Stimulated activated CD4-positive, alpha-beta T cell treated with anti-CD3 and anti-CD28 coated beads, Interleukin-15, amount 100 ng/mL, for 1 hour (primary cell): ENCODE data around the gene TTC16.

Experiments used
- DNase-seq, 2 donors: peaks; one replicate each; pipeline ENCODE4 v3.0.0-alpha.2; 2020; ENCODE audit warnings: low read depth in 1 of 2, low spot score in 1 of 2

TTC16 gene

GRCh38 chr9:127720865-127721227 lies 5.0 kb downstream of the TTC16 start:
- DNase-seq: no peak

DNA sequence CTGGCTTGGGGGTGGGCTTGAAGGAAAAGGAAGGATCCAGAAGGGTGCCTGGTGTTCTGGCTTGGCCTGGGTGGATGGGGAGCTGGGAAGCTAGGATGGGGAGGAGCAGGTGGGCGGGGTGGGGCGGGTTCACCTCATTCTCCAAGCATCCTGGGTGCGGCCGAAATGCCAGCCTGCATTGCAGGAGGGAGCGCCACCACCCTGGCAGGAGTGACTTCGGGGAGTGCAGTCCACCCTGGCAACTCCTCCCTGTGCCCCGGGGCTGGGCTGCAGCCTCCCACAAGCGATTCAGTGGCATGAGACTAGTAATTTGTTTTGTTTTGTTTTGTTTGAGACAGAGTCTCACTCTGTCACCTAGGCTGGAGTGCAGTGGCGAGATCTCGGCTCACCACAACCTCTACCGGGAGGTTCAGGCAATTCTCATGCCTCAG lies 5.5 kb downstream of the TTC16 start:
- no peak for DNase-seq

- no peak for DNase-seq
Observed at GRCh38 chr9:127722055-127722745, 6.3 kb downstream of the TTC16 start.

DNA sequence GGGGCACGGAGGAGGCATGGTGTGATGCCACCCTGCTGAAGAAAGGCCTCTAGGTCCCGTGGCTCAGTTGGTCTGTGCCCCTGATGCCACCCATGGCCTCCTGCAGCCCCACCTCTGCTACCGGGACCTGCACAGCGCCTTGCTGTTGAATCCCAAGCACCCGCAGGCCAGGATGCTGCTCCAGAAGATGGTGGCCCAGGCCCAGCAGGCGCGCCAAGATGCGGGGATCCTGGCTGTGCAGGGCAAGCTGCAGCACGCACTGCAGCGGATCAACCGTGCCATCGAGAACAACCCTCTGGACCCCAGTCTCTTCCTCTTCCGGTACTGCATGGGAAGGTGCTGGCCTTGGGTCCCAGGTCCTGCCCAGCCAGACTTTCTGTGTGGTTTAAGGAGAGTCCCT lies 7.1 kb downstream of the TTC16 start:
- no peak for DNase-seq

DNA sequence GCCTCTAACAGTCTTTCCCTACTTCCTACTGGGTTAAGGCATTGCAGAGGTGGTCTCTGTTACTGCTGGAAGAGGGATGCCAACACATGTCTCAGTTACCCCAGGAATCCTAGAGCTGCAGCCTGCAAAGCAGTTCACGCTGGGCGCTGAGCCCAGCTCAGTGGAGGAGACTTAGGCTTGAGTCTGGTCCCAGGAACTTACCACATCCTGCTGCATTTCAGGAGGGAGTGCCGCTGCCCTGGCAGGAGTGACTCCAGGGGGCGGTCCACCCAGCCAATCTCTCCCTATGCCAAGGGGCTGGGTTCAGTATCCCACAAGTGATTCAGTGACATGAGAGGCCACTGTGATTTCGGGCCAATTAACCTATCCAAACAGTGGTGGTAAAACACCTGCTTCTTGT lies 7.6 kb downstream of the TTC16 start:
- no peak for DNase-seq

- DNase-seq: no peak
Observed at GRCh38 chr9:127724012-127724411, 8.1 kb downstream of the TTC16 start.

- DNase-seq: no peak
Observed at GRCh38 chr9:127726871-127727270, 11.0 kb downstream of the TTC16 start.

DNA sequence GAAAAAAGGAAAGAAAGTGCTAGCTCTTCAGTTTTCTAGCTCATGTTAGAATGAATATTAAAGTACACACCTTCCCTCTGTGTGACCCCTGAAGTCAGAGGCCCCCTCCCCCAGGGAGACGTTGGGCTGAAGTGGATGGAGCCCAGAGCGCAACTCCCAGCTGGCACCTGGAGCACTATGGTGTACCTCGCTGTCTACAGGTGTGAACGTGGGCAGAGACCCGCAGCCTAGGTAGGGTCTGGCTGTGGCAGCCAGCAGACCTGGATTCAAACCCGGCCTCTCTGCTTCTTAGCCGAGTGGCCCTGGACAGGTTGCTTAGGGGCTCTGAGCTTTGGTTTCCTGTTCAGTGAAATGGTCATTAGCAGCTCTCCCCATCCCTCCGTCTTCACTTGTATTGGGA lies 12.9 kb downstream of the TTC16 start:
- no peak for DNase-seq

DNA sequence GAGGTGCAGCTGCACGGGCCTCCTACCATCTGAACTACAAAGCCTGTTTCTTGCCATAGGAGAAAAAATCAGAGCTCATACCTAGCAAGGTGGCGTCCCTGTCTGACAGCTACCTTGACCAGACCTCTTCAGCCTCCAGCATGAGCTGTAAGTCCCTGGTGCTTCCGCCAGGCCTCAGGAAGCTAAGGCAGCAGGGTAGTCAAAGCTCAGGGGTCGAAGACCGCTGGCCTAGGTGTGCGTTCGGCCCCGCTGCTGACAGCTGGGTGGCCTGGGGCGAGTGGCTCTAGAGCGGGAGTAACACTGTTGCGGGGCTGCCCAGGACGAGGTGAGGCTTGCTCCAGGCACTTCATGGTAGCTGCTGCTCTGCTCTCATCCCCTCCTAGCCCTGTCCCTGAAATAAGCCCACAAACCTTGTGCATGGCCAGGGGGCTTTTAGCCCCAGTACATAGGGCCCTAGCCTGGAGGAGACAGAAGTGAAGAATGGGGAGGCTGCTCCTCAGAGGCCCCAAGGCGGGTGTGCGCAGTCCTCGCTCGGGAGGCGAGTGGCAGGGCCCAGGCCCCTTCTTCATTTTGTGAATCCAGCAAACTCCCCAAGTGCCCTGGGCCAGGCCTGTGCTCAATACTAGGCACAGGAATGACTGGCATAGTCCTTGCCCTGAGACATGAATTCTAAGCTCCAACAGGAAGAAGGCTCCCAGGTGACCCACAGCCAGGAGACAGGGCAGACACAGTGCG lies 13.8 kb downstream of the TTC16 start:
- no peak for DNase-seq

- DNase-seq: no peak
Observed at GRCh38 chr9:127730262-127730661, 14.4 kb downstream of the TTC16 start.

GRCh38 chr9:127730799-127731410 lies 15.0 kb downstream of the TTC16 start:
- no peak for DNase-seq

DNA sequence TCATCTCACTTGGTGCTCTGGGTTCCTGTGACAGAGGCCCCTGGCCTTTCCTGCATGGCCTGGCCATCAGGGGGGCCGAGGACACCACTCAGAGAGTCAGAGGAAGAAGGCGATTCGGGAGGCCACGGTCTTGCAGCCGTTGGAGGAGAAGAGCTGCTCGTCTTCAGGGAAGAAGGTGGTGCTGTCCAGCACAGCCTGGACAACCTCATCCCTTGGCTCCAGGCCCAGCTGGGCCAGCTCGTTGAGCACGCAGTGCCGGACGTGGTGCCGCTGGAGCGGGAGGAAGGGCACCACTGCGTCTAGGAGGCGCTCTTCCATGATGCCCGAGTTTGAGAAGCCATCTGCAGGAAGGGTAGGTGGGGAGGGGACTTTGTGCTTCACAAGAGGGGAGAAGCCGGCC lies 16.1 kb downstream of the TTC16 start:
- no peak for DNase-seq

GRCh38 chr9:127732444-127732843 lies 16.6 kb downstream of the TTC16 start:
- no peak for DNase-seq

DNA sequence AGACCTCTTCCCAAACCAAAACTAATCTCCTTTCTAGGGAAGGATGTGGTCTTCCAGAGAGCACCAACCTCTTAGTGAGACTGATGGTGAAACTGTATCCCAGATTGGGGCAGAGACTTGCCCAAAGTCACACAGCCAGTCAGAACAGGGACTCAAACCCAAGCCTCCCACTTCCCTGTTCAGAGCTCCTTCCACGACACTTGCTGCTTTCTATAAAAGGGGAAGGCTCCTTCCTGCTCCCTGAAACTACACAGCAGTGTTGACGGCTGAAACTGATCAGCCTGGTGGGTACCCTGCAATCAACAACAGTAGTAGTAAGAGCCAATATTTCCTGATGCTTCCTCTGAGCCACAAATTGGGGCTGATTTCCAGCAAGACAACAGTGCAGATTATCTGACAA lies 17.7 kb downstream of the TTC16 start:
- DNase-seq: no peak

GRCh38 chr9:127734247-127734746 lies 18.4 kb downstream of the TTC16 start:
- no peak for DNase-seq

DNA sequence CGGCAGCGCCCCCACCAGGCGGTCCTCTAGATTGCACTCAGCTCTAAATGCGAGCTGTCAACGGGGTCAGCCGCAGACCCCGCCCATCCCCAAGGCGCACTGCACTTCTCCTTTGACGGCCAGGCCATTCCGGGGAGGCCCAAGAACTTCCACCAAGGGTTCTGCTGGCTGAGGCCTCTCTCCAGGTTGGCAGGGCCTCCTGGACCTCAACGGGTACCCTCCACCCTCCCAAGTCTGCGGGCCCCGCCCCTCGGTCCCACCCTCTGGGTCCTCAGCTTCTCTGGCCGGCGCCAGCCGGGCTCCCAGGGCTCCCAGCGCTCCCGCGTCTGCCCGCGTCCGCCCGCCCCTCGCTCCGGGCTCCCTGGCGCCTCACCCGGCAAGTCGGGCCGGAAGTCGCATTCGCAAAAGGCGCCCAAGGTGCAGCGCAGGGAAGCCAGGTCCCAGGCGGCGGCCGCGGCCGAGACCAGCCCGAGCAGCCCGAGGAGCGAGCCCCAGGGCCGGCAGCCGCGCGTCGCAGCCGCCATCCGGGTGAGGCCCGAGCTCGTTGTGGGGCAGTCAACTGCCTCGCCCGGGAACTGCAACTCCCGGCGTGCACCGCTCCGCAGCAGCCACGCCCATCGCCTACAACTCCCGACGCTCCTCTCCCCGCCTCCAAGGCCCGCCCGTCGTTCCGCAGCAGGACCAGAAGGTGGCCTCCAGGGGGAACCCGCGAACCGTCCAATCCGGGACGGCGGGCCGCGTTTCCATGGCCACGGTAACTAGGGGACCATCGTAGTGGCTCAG lies 19.1 kb downstream of the TTC16 start, which contains the start of gene TOR2A:
Gene TOR2A (minus strand): TSS at position 548 of the 783 bp plus-strand sequence. CDS start 24 bp downstream, at position 524.
- DNase-seq: peak; percentile 97 to 98

- no peak for DNase-seq
Observed at GRCh38 chr9:127735530-127736185, 19.8 kb downstream of the TTC16 start.

- DNase-seq: no peak
Observed at GRCh38 chr9:127738666-127739065, 22.8 kb downstream of the TTC16 start.

DNA sequence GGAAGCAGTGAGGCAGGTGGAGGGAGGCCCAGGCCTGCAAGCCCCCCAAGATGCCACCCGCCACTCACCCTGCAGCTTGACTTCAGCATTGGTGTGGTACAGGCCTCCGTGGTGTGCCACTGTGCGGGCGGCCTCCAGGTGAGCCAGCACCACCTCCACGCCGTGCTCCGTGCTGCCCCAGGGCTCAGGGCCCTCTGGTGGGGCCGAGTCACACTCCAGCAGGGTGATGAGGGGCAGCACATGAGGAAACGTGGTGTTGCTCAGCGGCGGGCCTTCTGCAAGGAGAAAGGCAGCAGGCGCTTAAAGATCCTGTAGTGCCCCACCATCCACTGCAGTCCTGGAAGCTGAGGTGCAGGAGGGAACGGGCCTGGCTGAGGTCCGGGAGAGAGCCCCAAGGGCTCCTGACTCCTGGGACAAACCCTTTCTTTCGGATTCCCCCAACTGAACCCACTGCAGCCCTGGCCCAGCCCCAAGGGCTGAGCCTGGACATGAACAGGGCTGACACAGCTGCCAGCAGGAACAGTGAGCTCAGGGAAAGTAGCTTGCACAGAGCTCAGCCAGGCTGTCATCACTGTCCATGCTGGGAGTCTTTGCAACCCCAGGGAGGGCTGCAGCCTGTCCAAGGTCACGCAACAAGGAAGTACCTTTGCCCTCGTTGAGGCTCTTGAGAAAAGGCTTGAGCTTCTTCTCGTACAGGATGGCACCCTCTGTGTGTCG lies 23.9 kb downstream of the TTC16 start:
- DNase-seq: no peak

- DNase-seq: no peak
Observed at GRCh38 chr9:127741831-127742434, 26.1 kb downstream of the TTC16 start.
